SKM-1 treated with dmso at 0.1 percent for 144 hours (cell line): ENCODE results near the gene SLC25A15.

Source experiments
- DNase-seq: peaks from one replicate; lab custom pipeline; 2025; ENCODE audit not compliant: unreplicated experiment; lab: John Stamatoyannopoulos, UW

Gene SLC25A15

GRCh38 chr13:40789275-40790153, at the start of gene SLC25A15:
Gene SLC25A15, plus strand, starts transcription at chr13:40789611. Its CDS starts 3,616 bp downstream, at chr13:40793227.
- DNase-seq, result peak; percentile 68

GRCh38 chr13:40749327-40749726, 40.1 kb upstream of the SLC25A15 start:
- DNase-seq, result no peak

GRCh38 chr13:40755082-40755700, 34.2 kb upstream of the SLC25A15 start:
- no peak for DNase-seq

- no peak for DNase-seq
These were observed 33.4 kb upstream of the SLC25A15 start for GRCh38 chr13:40756042-40756441.

GRCh38 chr13:40758811-40759210, 30.6 kb upstream of the SLC25A15 start:
- DNase-seq, result no peak

- DNase-seq, result no peak
These were observed 26.6 kb upstream of the SLC25A15 start for GRCh38 chr13:40762849-40763248.

GRCh38 chr13:40764587-40765403, 24.6 kb upstream of the SLC25A15 start:
- no peak for DNase-seq

- DNase-seq, result no peak
These were observed 23.8 kb upstream of the SLC25A15 start for GRCh38 chr13:40765602-40766001.

GRCh38 chr13:40769970-40770369, 19.4 kb upstream of the SLC25A15 start:
- no peak for DNase-seq

GRCh38 chr13:40770609-40770933, 18.8 kb upstream of the SLC25A15 start:
- no peak for DNase-seq

- peak; percentile 94 for DNase-seq
These were observed 18.3 kb upstream of the SLC25A15 start, which contains the start of gene MRPS31 for GRCh38 chr13:40770934-40771618. Gene MRPS31, minus strand, starts transcription at chr13:40771190. Its CDS starts 54 bp downstream, at chr13:40771136.

- DNase-seq, result no peak
These were observed 16.5 kb upstream of the SLC25A15 start for GRCh38 chr13:40772765-40773473.

GRCh38 chr13:40774672-40775071, 14.7 kb upstream of the SLC25A15 start:
- DNase-seq, result no peak

GRCh38 chr13:40776232-40776631, 13.2 kb upstream of the SLC25A15 start:
- no peak for DNase-seq

- peak; percentile 84 for DNase-seq
These were observed 12.7 kb upstream of the SLC25A15 start for GRCh38 chr13:40776681-40777165.

- DNase-seq, result peak; percentile 73
These were observed 12.1 kb upstream of the SLC25A15 start for GRCh38 chr13:40777166-40777808.

GRCh38 chr13:40777809-40778175, 11.6 kb upstream of the SLC25A15 start:
- no peak for DNase-seq

GRCh38 chr13:40779049-40779448, 10.4 kb upstream of the SLC25A15 start:
- no peak for DNase-seq

GRCh38 chr13:40779796-40780285, 9.6 kb upstream of the SLC25A15 start:
- no peak for DNase-seq
